HAP-1 (cell line): ENCODE data around the gene PRAC1.

Experiments used
- DNase-seq, 2 experiments: peaks; one replicate each; pipeline ENCODE4 v3.0.0-alpha.2; 2016 to 2020; ENCODE audit warnings: low spot score in 2 of 2
- H3K27me3 ChIP-seq: fragments of 250-450 bp; sonication (Bioruptor Pico); 2 replicates; pipeline ENCODE4 v1.5.1; 2020; ENCODE audit warnings: low read depth, mild to moderate bottlenecking, moderate library complexity
- H3K36me3 ChIP-seq: fragments of 250-450 bp; sonication (Bioruptor Pico); replicated peaks from 2 replicates; pipeline ENCODE4 v1.5.1; 2020; ENCODE audit warnings: mild to moderate bottlenecking
- H3K4me1 ChIP-seq: fragments of 250-450 bp; sonication (Bioruptor Pico); 2 replicates; pipeline ENCODE4 v1.5.1; 2020; ENCODE audit warnings: mild to moderate bottlenecking
- H3K4me3 ChIP-seq: fragments of 250-450 bp; sonication (Bioruptor Pico); 2 replicates; pipeline ENCODE4 v1.5.1; 2020; ENCODE audit warnings: mild to moderate bottlenecking, moderate library complexity
- H3K9me3 ChIP-seq: fragments of 250-450 bp; sonication (Bioruptor Pico); 2 replicates; pipeline ENCODE4 v1.5.1; 2020; ENCODE audit warnings: mild to moderate bottlenecking, moderate library complexity
- in situ Hi-C: fragments of 300-500 bp; cut with MboI; formaldehyde crosslinking; loops from 3 replicates; pipeline ENCODE4 v1.14.3; 2020; ENCODE audit warnings: low sequenced_read_pairs, inconsistent platforms, mixed read lengths

The PRAC1 gene

GRCh38 chr17:48722201-48722907 is at the start of gene PRAC1:
TSS of gene PRAC1 (minus strand) at chr17:48722518. CDS start at chr17:48722392, 126 bp downstream.
- H3K27me3 ChIP-seq: no peaks in the 10 kb centered on the region
- no peak within 1 kb of the TSS for H3K4me3 ChIP-seq
- no peaks in the 10 kb centered on the region; the same call in none of the 2 replicates for H3K4me1 ChIP-seq
- H3K9me3 ChIP-seq: no peaks in the 10 kb centered on the region; the same call in 1 of the 2 replicates
- in situ Hi-C loops: no loop called here
- no peak for DNase-seq
- H3K36me3 ChIP-seq: no peaks in the 10 kb centered on the region

GRCh38 chr17:48770954-48771353 is 48.6 kb upstream of the PRAC1 start:
- Histone ChIP-seq H3K36me3 (no peaks in the 10 kb centered on the region), H3K4me3 (no peak overlapping the region), H3K27me3 (no peaks in the 10 kb centered on the region), H3K4me1 (no peaks in the 10 kb centered on the region), H3K9me3 (no peaks in the 10 kb centered on the region)
- no peak for DNase-seq
- in situ Hi-C loops: no loop called here

- no peaks in the 10 kb centered on the region for H3K4me1 ChIP-seq
- H3K4me3 ChIP-seq: no peak overlapping the region
- DNase-seq: no peak
- H3K9me3 ChIP-seq: no peaks in the 10 kb centered on the region
- no peaks in the 10 kb centered on the region for H3K36me3 ChIP-seq
- peaks cover 3% of the 10 kb centered on the region for H3K27me3 ChIP-seq
- in situ Hi-C loops: no loop called here
Measured at GRCh38 chr17:48769009-48769675, 46.8 kb upstream of the PRAC1 start.

- in situ Hi-C loops: no loop called here
- Histone ChIP-seq H3K9me3 (no peaks in the 10 kb centered on the region), H3K27me3 (peaks cover 8% of the 10 kb centered on the region), H3K4me3 (no peak overlapping the region), H3K36me3 (no peaks in the 10 kb centered on the region), H3K4me1 (no peaks in the 10 kb centered on the region)
- DNase-seq: no peak
Measured at GRCh38 chr17:48767263-48767774, 45.0 kb upstream of the PRAC1 start.

- H3K27me3 ChIP-seq: peaks cover 8% of the 10 kb centered on the region
- no peaks in the 10 kb centered on the region for H3K9me3 ChIP-seq
- no peak for DNase-seq
- no peaks in the 10 kb centered on the region for H3K4me1 ChIP-seq
- no peak overlapping the region for H3K4me3 ChIP-seq
- in situ Hi-C loops: no loop called here
- no peaks in the 10 kb centered on the region for H3K36me3 ChIP-seq
Measured at GRCh38 chr17:48761114-48761513, 38.8 kb upstream of the PRAC1 start.

DNA sequence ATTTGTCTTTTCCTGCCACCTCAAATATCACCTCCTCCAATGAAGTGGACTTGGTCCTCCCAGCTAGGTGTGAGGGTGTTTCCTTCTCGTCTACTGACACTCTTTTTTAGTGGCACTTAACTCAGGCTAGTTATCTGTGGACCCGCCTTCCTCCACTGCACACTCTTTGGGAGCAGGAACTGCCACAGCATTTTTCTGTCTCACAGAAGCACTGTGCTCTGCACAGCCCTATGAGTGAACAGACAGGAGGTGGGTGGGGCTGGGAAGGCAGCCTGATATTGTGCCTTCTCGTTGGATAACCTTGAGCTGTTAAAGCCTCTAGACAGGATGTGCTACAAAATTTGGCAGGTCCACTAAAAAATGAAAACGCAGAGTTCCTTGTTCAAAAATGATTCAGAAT is 38.1 kb upstream of the PRAC1 start:
- no peak overlapping the region for H3K4me3 ChIP-seq
- no peaks in the 10 kb centered on the region for H3K4me1 ChIP-seq
- DNase-seq: no peak
- in situ Hi-C loops: no loop called here
- peaks cover 8% of the 10 kb centered on the region for H3K27me3 ChIP-seq
- no peaks in the 10 kb centered on the region for H3K36me3 ChIP-seq
- H3K9me3 ChIP-seq: no peaks in the 10 kb centered on the region

- no peak for DNase-seq
- Histone ChIP-seq H3K9me3 (no peaks in the 10 kb centered on the region), H3K36me3 (no peaks in the 10 kb centered on the region), H3K4me1 (peaks cover 4% of the 10 kb centered on the region; the same call in 1 of the 2 replicates), H3K27me3 (peaks cover 15% of the 10 kb centered on the region), H3K4me3 (no peak overlapping the region)
- in situ Hi-C loops: no loop called here
Measured at GRCh38 chr17:48759288-48759687, 37.0 kb upstream of the PRAC1 start.

DNA sequence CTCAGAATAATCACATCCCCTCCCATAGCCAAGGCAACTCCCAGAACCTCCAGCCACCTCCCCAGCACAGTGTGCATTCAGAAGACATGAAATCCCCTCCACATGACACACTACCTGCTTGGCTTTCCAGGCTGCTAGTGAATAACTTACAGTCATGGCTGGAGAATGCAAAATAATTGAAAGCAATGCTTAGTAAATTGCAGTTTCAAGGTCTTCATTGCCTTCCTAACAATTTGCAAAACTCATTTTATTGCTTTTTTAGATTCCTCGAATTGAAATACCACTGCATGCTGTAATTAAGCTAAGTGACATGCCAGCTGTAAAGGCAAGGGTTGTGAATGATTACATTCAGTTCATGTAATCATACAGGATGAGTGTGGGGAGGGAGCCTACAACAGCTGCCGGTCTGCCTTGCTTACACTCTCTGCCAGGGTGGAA is 35.2 kb upstream of the PRAC1 start:
- DNase-seq: no peak
- H3K4me1 ChIP-seq: peaks cover 4% of the 10 kb centered on the region; the same call in 1 of the 2 replicates
- in situ Hi-C loops: no loop called here
- H3K27me3 ChIP-seq: peaks cover 28% of the 10 kb centered on the region
- no peaks in the 10 kb centered on the region for H3K9me3 ChIP-seq
- H3K4me3 ChIP-seq: no peak overlapping the region
- no peaks in the 10 kb centered on the region for H3K36me3 ChIP-seq

- Histone ChIP-seq H3K4me1 (peaks cover 4% of the 10 kb centered on the region; the same call in 1 of the 2 replicates), H3K27me3 (peaks cover 34% of the 10 kb centered on the region), H3K4me3 (no peak overlapping the region), H3K9me3 (no peaks in the 10 kb centered on the region), H3K36me3 (no peaks in the 10 kb centered on the region)
- in situ Hi-C loops: no loop called here
- DNase-seq: no peak
Measured at GRCh38 chr17:48756830-48757251, 34.5 kb upstream of the PRAC1 start.

DNA sequence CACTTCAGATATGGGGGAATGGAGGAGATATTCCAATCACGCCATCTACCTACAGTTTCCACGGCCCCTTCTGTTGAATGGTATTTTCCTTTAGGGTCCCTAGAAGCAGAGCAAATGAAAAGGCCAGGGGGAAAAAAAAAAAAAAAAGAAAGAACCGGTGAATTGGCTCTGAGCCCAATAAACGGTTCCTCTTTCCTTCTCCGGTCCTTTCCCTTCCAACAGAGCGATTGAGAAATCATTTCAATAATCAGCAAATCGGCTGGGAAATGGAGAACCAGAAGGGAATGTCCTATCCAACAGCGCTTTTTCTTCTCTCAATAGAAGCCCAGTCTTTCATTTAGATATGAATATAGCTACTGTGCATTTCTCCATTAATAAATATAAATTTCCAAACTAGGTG is 33.0 kb upstream of the PRAC1 start:
- in situ Hi-C loops: no loop called here
- H3K36me3 ChIP-seq: no peaks in the 10 kb centered on the region
- H3K4me3 ChIP-seq: peak overlapping the region; percentile 15; the same call in 1 of the 2 replicates
- H3K9me3 ChIP-seq: no peaks in the 10 kb centered on the region
- H3K27me3 ChIP-seq: peaks cover 49% of the 10 kb centered on the region
- H3K4me1 ChIP-seq: peaks cover 4% of the 10 kb centered on the region; the same call in 1 of the 2 replicates
- no peak for DNase-seq

GRCh38 chr17:48754500-48755261 is 32.4 kb upstream of the PRAC1 start:
- Histone ChIP-seq H3K4me1 (peaks cover 4% of the 10 kb centered on the region; the same call in 1 of the 2 replicates), H3K4me3 (peak overlapping the region; percentile 15), H3K36me3 (no peaks in the 10 kb centered on the region), H3K9me3 (no peaks in the 10 kb centered on the region), H3K27me3 (peaks cover 55% of the 10 kb centered on the region)
- DNase-seq: peak in 1 of 2 experiments; percentile 61
- in situ Hi-C loops: no loop called here

- Histone ChIP-seq H3K36me3 (no peaks in the 10 kb centered on the region), H3K4me3 (no peak overlapping the region), H3K4me1 (peaks cover 4% of the 10 kb centered on the region; the same call in 1 of the 2 replicates), H3K27me3 (peaks cover 63% of the 10 kb centered on the region), H3K9me3 (no peaks in the 10 kb centered on the region)
- in situ Hi-C loops: no loop called here
- DNase-seq: no peak
Measured at GRCh38 chr17:48753794-48754499, 31.6 kb upstream of the PRAC1 start.
